Measurements from ENCODE around the gene NUAK1.

DNA sequence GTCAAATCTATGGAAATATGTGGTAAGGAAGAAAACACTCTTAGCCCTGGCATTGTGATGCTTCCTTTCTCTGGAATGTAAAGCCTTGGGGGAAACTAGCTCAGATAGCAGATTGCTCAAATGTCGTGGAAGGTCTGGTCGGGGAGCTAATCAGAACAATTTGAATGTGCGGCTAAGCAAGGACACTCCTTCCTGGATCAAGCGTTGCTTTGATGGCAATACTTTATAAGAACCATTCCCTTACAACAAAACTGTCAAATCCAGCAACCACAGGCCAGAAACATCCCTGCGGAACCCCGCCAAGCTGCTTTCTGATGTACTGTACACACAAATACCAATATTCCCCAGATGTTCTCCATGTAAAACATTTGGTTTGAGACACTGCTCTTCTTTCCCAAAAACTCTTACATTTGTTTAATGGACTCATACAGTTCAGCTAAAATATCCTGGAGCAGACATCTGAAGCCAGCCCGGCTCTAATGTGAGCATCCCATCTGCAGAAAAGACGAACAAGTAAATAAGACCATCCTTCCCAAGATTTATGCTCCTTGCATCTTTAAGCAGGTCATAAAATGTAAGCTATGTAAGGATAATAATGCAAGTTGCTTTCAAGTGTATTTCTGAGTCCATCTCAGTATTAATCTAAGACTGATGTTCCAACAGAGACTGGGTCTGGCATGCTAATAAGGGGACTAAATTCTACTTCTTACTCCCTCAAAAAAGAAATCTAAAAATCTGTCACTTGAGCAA, 20.2 kb downstream of the NUAK1 start:
- TF ChIP-seq, protein P1, sequence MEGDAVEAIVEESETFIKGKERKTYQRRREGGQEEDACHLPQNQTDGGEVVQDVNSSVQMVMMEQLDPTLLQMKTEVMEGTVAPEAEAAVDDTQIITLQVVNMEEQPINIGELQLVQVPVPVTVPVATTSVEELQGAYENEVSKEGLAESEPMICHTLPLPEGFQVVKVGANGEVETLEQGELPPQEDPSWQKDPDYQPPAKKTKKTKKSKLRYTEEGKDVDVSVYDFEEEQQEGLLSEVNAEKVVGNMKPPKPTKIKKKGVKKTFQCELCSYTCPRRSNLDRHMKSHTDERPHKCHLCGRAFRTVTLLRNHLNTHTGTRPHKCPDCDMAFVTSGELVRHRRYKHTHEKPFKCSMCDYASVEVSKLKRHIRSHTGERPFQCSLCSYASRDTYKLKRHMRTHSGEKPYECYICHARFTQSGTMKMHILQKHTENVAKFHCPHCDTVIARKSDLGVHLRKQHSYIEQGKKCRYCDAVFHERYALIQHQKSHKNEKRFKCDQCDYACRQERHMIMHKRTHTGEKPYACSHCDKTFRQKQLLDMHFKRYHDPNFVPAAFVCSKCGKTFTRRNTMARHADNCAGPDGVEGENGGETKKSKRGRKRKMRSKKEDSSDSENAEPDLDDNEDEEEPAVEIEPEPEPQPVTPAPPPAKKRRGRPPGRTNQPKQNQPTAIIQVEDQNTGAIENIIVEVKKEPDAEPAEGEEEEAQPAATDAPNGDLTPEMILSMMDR (conservative IDR thresholded peaks at IDR 0.05; ENCODE audit: low read length), result no peak
- no peak for TF ChIP-seq EZH2phosphoT487 (IDR thresholded peaks at IDR 0.05; ENCODE audit: borderline replicate concordance, low read depth, low read length)
